HG03378 (cell line): Measurements from ENCODE around the gene TNNI2.

Experiments used
- ATAC-seq: cut with Tn5 transposase; IDR thresholded peaks from one replicate; pipeline ENCODE4 v1.9.1; 2021; ENCODE audit warnings: mild to moderate bottlenecking, moderate library complexity; ENCODE audit not compliant: unreplicated experiment

The TNNI2 gene

GRCh38 chr11:1820463-1821325 is 18.1 kb upstream of the TNNI2 start:
- ATAC-seq = no peak

DNA sequence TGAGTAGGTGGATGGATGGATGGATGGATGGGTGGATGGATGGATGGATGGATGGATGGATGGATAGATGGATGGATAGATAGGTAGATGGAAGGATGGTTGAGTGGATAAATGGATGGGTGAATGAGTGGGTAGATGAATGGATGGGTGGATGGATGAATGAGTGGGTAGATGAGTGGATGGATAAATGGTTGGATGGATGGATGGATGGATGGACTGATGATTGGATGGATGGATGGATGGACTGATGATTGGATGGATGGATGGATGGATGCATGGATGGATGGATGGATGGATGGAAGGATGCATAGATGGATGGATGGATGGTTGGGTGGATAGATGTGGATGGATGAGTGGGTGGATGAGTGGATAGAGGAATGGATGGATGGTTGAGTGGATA is 17.2 kb upstream of the TNNI2 start:
- no peak for ATAC-seq

DNA sequence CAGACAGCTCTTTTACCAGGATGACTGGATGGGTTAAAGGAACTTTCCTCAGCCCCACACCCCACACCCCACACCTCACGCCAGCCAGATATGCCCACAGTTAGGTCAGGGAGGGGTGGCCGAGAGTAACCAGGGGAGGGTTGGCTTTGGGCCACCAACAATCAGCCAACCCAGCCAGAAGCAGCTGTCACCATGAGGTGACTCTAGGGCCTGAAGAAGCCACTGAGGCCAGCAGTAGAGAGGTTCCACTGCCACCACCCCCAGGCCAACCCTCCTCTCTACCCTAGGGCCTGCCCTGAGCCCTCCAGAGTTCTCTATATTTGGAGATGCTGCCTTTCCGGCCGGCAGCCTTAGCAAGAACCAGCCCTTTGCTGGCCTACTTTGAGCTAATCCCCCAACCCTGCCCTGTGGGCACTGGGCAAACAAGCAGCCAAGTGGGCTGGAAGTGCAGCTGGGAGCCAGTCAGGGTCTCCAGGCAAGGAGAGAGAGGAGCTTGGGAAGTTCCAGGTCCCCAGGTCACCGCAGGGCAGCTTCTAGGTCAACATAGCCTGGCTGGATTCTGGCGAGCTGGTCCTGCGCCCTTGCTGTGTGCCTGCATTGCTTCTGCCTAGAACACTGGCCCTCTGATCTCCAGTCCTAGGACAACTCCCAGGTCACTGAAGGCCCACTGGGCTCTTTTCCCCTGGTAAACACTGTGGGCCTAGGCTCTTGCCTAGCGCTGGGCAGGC is 16.0 kb upstream of the TNNI2 start:
- ATAC-seq = no peak

DNA sequence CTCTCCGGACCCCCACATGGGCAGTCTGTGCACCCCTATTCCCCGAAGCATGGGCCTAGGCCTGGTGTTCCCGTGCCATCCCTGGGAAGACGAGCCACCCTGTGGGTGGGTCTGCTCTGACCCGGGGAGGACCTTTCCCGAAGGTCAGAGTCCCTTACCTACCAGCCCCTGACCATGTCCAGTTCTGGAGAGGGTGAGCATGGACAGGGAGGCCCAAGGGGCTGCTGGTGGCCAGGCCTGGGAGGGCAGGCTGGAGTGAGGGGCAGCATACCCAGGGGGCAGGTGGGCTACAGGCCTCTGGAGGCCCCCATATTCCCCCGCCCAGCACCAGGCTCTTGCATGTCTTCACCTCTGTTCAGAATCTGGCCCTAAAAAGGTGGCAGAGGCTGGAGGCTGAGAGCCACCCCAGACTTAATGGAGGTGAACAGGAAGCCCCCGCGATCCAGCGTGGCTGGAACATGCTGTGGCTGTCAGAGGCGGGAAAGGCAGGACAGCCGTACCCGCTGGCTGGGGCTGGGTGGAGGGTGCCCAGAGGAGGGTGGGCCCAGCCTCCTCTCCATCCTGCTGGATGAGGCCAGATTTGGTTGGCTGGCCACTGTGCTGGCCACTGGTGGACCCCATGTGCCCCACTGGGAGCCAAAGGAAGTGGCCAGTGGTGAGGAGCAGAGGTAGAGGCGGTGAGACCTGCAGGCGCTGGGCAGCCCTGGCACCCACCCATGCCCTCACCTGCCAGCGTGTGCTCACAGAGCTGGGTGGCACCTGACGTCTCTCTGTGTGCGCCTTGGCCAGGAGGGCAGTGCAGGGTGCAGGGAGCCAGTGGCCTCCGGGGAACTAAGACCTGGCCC is 15.2 kb upstream of the TNNI2 start:
- ATAC-seq = no peak

- no peak for ATAC-seq
These were observed 14.4 kb upstream of the TNNI2 start for GRCh38 chr11:1824221-1825038.

DNA sequence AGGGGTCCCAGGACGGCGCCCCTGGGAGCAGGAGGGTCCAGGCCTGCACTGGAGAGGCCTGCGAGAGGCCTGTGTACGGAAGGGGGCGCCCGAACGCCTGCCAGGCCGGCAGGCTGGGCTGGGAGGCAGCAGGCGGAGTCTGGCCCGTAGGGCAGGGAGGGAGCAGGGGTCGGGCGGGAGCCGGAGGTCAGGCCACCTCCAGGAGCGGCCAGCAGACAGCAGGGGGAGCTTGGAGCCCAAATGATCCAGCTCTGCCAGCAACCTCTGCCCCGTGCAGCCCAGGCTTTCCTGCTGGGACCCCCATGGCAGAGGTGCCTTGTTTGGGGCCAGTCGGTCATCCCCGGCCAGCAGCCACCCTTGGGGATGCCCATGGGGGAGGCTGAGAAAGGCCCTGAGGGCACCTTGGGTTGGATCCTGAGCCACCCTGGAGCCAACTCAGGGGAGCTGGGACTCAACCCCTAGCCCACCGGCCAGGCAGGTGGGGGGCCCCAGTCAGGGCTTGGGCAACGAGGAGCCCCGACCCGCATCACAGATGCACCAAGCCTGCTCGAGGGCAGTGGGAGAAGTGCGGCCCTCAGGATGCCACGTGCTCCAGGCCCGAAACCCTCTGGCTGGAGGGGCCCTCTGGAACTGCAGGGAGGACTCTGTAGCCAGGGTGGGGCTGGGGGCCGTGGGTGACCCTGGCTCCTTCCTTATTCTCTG is 13.6 kb upstream of the TNNI2 start:
- ATAC-seq = no peak

DNA sequence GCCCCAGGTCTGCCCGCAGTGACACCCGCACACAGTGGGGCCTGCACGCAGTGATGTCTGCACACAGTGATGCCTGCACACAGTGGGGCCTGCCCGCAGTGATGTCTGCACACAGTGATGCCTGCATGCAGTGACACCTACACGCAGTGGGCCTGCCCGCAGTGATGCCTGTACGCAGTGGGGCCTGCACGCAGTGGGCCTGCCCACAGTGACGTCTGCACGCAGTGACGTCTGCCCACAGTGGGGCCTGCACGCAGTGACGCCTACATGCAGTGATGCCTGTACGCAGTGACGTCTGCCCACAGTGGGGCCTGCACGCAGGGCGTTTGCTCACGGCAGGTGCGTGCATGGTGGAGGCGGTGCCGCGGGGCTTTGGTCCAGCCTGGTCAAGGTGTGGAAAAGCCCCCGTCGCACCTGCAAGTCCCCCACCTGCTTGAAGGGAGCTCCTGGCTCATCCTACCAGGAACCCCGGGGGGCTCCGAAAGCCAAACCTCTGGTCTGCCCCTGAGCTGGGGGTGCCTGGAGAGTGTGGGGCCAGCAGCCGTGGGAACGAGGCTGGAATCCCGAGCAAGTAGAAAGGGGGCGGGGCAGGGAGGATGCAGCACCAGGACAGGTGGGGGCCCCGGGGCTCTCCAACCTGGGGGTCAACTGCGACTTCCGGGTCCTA is 12.9 kb upstream of the TNNI2 start:
- no peak for ATAC-seq

- no peak for ATAC-seq
These were observed 12.2 kb upstream of the TNNI2 start for GRCh38 chr11:1826552-1827094.

DNA sequence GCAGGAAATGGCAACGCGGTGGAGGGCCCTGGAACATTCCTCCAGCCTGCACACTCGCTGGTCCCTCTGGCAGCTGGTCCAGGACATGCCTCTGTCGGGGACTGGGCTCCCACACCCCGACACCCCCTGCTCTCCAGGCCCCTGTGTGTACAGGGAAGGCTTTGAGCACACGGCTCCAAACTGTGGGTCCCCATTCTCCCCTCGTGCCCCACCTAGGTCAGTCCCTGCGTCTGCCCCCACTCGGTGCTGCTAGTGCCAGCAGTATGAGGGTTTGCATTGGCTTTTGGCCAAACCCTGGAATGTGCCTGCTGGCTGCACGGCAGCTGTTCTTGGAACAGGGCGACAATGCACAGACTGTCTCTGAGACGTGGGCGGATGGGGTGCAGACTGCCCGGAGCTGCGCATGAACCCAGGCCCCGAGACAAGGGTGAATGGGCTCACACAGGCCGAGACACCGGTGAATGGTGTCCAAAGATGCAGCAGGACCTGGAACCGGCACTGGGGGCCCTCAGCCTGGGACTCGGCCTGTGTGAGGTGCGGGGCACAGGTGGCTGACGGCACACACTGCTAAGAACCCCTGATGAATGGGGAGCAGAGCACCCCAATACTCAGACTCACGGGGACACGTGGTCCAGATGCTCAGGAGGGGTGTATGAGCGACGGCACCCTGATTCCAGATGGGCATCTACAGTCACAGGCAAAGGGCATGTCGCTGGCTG is 11.5 kb upstream of the TNNI2 start:
- ATAC-seq = no peak

DNA sequence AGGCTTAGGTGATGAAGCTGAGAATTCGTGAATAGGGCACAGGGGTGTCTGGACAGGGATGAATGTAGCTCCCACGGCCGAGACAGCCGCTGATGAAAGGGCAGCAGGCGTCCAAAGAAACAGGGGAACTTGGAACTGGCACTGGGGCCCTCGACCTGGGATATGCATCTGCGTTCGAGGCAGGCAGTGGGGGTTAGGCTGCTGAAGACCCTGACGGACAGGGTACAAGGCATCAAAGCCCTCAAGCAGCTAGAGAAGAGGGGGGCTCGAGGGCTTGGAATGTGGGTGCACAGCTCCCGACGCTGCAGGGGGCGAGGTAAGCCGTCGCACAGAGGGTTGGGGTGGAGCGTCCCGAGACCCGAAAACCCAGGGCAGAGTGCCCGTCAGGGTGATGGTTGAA is 10.8 kb upstream of the TNNI2 start:
- no peak for ATAC-seq

GRCh38 chr11:1828542-1828941 is 10.2 kb upstream of the TNNI2 start:
- no peak for ATAC-seq

GRCh38 chr11:1829039-1829820 is 9.6 kb upstream of the TNNI2 start:
- ATAC-seq = no peak

DNA sequence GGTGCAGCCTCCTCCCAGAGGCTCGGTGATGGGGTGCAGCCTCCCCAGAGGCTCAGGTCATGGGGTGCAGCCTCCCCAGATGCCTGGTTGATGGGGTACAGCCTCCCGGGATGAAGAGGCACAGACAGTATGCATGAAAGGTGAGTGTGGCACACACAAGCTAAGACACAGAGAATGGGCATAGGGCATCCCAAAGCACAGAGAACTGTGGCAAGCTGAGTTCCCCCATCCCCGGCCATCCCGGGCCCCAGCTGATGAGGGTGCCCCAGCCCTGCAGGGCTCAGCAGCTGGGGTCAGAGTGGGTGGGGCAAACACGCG is 8.8 kb upstream of the TNNI2 start:
- ATAC-seq = no peak

- ATAC-seq = no peak
These were observed 8.2 kb upstream of the TNNI2 start for GRCh38 chr11:1830322-1831223.

DNA sequence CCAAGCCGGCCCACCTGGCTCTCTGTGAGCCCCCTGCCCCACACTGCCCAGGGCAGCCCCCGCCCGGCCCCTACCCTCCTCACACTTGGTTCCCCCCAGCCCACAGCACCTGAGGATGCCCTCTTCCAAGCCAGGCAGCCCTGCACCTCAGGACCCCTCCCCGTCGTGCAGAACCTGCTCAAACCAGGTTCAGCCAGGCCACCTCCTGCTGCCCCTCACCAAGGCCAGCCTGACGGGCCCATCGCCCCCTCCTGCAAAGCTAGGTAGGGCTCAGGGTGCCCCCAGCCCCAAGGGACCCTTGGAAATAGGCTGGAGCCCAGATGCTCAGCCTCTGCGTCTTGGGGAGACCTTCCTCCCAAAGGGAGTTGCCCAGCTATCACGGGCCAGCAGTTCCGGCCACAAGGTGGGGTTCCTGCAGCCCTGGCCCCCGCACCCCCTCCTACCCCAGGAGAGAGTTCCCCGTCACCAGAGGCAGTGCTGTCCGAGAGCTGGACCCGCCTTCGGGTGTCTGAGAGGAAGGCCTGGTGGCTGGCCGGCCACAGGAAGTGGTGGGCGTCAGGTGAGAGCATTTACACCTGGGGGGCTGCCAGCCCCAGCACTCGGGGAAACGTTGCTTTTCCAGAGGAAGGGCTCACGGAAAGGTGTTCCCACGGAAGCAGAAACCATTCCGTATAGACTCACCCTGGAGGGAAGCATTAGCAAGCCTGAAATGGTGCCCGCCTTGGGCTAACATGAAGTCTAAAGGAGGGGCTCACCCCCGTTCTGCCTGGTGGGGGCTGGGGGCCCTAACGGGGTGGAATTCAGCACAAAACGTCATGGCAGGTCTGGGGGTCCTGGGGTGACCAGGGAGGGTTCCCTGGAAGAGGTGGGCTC is 7.2 kb upstream of the TNNI2 start:
- no peak for ATAC-seq
